Measurements from ENCODE around the gene PRKAR1B.

The PRKAR1B gene

DNA sequence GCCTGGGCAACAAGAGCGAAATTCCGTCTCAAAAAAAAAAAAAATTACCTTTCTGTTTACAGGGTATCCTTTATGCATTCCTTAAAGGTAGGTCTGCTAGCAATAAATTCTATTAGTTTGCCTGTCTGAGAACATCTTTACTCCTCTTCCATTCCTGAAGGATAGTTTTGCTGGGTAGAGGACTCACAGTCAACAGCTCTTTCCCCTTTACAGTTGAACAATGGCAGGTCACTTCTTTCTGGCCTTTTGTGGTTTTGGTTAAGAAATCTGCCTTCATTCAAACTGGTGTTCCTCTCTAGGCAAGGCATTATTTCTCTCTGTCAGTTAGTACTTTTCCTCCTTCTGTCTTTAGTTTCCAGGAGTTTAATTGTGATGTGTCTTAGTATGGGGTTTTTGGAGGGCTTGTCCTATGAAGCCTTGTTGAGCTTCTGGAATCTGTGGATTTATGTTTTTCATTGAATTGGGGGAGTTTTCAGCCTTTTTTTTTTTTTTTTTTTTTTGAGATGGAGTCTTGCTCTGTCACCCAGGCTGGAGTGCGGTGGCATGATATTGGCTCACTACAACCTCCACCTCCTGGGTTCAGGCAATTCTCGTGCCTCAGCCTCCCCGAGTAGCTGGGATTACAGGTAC is 5.3 kb downstream of the PRKAR1B start:
- DNase-seq (ENCODE audit: low spot score) = no peak

DNA sequence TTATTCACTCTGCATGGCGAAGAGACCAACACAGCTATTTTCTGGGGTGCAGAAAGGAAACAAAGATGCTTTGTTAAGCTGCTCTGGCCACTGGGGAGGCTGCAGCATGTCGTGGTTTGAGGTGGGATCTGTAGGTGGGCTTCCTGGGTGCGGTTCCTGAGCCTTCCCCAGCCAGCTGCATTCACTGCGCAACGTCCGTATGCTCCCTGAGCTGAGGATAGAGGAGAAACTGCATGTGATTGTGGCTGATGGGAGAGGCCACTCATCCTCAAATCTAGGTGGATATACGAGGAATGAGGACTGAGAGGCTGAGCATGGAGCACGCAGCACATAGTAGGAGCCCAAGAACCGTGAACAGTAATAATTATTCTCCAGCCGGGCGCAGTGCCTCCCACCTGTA is 10.4 kb downstream of the PRKAR1B start:
- no peak for DNase-seq (ENCODE audit: low spot score)

DNA sequence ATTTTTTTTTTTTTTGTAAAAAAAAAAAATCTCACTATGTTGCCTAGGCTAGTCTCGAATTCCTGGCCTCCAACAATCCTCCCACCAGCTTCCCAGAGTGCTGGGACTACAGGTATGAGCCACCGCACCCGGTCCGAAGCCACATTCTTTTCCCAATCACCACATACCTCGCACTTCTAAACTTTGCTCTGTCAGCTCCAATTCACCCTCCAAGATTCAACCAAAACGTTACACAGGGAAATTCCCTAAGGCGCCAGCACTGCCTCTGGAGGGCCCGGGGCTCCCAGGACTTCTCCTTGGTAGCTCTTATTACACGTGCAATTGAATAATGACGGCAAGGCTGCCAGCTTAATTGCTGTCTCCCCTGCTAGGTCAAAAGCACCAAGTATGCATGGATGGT is 10.9 kb downstream of the PRKAR1B start:
- DNase-seq (ENCODE audit: low spot score) = no peak

DNA sequence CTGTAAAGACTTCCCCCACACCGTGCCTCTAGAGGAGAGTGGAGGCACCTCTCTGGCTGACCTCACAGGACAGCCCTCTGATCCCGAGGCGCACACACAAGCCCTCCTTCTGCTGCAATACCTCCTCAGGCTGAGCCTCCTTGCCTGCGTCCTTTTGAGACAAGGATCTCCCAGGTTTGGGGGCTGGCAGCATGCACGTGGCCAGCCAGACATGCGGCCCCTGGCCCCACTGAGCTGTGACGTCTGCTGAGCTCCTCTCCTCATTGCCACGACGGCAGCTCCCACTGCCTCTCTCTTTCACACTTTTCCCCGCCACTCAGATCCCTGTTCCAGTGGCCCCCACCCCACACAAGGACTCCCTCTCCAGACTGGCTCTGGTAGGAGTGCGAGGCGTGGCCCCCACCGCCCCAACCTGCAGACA is 12.8 kb downstream of the PRKAR1B start:
- no peak for DNase-seq (ENCODE audit: low spot score)

DNA sequence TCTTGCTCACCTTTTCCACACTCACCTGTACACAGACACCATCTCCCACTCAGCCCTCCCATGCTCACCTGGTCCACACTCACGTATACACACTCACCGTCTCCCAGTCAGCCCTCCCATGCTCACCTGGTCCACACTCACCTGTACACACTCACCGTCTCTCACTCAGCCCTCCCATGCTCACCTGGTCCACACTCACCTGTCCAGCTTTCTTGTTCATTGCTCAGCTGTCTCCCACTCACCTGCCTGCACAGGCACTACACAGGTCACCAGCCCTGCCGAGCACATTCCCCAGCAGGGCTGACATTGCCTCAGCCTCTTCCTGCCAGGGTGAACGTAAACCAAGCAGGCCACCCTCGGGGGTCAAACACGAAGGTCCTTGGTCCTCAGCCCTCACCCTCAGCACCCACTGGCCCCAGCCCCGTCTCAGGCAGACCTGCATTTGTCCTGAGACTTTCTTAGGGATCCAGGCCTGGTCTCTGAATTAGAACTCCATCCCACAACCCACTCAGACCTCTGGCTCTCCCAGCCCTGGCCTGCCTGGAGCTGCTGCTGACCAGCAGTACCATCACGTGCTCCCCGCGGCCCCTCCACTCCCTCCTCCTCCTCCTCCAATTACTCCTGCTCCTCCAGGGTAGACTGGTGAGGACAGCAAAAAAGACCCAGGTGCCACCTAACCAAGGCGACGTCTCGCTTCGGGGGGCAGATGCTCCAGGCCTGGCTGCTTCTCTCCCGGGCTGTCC is 13.4 kb downstream of the PRKAR1B start:
- no peak for DNase-seq (ENCODE audit: low spot score)

DNA sequence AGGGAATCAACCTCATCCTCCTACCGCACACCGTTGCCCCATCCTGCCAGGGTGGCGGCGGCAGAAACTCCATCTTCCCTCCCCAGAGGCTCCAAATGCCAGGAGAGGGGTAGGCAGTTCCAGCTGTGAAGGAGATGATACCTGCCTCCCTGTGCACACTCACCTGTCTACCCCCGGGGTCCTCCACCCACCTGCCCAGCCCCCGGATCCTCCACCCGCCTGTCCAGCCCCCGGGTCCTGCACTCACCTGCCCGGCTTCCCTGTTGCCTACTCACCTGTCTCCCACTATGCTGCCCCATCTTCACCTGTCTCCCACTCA is 14.0 kb downstream of the PRKAR1B start:
- no peak for DNase-seq (ENCODE audit: low spot score)

DNA sequence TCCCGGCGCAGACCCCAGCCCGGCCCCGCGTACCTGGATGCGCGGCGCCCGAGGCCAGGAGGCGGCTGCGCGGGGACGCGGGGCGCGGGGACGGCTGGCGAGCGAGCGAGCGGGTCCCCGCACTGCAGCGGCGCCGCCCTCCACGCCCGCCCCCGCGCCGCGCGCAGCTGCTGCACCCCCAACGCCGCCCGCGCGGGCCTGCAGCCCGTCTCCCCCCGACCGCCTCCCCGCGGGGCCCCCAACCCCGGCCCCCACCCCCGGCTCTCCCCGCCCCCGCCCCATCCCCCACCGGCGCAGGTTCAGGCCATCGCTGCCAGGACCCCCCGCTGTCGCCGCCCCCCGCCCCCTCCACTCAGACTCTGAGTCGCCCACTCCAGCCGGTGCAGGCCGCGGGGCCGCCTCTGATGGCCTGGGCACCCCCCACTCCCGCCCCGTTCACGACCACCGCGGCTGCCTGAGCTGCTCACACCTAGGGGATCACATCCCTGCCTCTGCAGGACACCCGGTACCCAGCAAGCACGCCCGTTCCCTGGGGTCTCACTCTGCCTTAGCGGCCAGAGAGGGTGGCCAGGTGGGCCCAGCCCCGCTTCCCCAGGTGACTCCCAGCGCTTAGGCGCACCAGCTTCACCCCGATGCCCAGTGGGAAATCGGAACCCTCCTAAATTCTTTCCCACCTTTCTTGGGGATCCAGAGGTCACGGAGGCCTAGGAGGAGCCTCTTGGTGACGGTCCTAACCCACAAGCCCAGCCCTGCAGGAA is 14.5 kb downstream of the PRKAR1B start:
- DNase-seq (ENCODE audit: low spot score) = no peak

DNA sequence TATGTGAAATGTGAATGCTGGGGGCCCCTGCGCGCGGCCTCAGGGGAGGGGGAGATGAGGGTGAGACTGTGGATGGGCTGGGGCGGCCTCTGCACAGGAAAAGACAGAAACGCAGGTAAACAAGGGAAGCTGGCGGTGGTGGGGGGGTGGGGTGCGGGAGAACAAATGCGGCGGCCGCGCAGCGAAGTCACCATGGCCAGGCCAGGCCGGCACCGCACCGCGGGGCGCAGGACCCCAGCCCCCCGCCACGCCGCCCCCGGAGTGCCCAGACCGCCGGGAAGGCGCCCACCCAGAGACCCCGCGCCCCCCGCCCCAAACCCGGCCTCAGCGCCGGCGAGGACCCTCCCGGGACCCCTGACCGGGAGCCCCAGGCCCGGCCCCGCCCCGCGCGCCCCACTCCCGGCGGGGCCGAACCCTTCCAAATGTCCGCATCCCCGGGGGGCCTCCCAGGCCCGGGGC is 15.1 kb downstream of the PRKAR1B start:
- no peak for DNase-seq (ENCODE audit: low spot score)

DNA sequence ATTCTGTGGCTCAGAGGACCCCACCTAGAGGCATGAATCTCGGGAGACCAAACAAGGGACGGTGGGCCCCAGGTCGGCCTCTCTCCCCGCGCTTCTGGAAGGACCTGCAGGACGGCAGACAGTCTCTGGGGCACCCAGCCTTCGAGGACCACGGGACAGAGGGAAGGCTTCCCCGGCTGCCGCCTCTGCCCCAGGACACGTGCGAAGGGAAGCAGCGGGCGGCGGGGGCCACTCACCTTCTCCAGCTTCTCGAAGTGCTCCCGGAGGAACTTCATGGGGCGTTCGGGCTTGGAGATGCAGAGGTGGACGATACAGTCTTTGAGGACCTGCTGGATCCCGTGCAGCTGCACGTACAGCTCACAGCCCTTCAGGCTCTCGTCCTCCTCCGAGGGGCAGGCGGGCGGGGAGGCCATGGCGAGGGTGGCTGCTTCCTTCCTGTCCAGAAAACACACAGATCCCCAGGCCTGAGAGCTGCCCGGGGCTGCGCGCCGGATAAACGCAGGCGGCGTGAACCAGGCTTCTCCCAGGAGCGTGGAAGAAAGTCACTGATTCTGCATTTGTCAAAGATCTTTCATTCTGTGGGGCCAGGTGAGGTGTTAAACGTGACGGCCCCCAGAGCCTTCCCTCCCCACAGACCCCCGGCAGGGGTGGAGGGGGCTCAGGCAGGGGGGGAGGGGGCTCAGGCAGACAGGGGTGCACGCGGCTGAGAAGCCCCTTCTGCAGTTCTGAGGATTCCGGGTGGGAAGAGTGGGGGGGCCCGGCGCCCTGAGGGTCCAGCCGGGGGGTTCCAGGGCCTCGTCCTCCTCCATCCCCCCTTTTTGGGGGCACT is 15.8 kb downstream of the PRKAR1B start:
- DNase-seq (ENCODE audit: low spot score) = no peak

DNA sequence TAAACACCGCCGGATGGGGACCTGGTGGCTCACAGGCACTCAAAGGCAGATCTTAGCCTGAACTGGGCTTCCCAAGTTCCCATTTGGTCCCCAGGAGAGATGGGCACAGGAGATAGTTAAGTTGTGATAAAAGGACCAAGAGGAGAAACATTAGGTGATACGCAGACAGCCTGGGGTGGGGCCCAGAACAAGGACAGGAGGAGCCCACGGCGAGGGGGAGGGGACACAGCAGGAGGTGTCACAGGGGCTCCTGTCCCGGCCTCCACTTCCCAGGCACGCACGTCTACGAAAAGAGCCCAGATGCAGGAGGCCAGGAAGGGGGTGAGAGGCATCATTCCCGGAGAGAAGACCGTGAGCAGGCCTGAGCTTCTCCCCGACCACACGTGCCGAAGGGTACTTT is 16.9 kb downstream of the PRKAR1B start:
- no peak for DNase-seq (ENCODE audit: low spot score)

DNA sequence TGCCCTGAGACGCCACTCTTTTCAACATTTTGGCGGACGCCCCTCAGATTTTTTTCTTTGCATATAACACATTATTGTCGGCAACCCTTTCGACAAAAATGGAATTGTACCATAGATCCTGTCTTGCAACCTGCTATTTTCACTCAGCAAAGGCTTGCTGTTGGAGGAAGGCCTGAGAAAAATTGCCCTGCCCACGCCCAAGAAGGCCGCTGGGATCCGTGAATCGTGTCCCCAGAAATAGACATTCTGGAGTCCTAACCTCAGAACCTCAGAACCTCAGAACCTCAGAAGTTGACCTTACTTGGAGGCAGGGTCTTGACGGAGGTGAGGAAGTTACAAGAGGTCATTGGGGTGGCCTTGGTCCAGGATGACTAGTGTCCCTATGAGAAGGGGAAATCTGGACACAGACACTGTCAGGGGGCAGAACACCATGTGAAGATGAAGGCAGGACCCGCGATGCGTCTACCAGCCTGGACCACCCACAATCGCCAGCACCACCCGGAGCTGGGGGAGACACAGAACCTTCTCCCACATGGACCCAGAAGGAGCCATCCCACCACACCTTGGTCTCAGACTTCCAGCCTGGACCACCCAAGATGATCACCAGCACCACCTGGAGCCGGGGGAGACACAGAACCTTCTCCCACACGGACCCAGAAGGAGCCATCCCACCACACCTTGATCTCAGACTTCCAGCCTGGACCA is 19.6 kb downstream of the PRKAR1B start:
- no peak for DNase-seq (ENCODE audit: low spot score)

DNA sequence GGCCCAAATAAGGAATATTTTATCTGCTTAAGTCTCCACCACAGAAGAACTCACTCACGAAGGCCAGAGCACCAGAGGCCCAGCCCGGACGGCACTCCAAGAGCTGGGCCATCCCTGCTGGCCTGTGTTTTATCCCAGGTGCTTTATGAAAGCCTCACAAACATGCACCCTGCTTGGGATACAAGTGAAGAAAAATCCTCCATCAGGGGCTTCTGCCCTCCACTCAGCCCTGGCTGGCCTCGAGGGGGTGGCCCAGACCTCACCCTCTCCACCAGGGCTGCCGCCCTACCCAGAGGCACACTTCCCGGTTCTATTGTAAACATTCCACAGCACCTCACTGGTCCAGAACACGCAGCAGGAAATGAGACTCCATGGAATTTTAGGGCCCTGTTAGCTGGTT is 20.4 kb downstream of the PRKAR1B start:
- no peak for DNase-seq (ENCODE audit: low spot score)

DNA sequence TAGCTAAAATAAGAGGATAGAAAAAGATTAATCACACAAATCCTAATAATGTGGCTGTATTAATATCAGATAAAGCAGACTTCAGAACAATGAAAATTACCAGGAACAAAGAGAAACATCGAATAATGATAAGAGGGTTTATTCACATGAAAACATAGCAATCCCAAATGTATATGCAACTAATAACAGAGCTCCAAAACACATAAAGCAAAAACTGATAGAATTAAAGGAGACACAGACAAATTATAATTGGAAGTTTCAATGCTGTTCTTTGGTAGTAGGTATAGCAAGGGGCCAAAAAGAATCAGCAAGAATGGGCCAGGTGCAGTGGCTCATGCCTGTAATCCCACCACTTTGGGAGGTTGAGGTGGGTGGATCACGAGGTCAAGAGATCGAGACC is 24.0 kb downstream of the PRKAR1B start:
- DNase-seq (ENCODE audit: low spot score) = no peak

DNA sequence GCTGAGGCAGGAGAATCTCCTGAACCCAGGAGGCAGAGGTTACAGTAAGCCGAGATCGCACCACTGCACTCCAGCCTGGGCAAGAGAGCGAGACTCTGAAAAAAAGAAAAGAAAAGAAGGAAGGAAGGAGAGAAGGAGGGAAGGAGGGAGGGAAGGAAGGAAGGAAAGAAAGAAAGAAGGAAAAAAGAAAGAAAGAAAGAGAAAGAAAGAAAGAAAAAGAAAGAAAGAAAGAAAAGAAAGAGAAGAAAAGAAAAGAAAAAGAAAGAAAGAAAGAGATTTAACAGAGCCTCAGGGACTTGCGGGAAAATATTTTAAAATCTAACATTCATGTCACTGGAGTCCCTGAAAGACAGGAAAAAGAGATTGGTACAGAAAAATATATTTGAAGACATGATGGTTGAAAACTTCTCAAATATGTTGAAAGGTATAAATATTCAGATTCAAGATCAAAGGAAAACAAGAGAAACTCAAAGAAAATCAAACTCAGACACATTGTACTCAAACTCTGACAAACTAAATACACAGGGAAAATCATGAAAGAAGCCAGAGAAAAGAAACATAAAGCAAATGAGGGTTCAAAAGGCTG is 25.9 kb downstream of the PRKAR1B start:
- no peak for DNase-seq (ENCODE audit: low spot score)

DNA sequence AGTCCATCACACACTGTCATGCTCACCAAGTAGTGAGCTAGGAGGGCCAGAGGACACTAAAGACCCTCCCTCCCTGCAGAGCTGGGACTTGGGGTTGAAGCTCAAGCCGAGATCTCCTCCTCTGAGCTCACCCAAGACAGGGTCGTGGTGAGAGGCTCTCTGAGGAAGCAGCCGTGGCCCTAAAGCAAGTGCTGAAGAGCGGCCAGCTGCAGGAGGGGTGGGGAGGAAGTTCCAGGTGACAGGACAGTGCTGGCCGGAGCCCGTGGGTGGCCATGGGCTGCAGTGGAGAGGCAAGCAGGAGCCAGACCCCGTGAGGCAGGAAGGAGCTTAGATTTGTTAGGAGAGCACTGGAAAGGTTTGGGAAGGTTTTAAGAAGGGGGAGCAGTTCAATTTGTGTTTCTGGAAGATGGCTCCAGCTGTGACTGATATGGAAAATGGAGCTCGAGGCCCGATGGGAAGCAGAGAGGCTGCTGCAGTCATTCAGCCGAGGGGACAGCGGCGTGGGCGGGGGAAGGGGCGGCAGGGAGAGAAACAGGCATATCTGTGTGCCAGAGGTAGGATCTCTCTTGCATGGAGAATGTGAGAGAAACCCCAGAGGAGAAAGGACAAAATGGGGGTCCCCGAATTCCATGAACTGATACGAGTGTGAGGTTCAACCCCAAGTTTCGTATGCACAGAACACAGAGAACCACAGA is 27.5 kb downstream of the PRKAR1B start:
- DNase-seq (ENCODE audit: low spot score) = no peak

DNA sequence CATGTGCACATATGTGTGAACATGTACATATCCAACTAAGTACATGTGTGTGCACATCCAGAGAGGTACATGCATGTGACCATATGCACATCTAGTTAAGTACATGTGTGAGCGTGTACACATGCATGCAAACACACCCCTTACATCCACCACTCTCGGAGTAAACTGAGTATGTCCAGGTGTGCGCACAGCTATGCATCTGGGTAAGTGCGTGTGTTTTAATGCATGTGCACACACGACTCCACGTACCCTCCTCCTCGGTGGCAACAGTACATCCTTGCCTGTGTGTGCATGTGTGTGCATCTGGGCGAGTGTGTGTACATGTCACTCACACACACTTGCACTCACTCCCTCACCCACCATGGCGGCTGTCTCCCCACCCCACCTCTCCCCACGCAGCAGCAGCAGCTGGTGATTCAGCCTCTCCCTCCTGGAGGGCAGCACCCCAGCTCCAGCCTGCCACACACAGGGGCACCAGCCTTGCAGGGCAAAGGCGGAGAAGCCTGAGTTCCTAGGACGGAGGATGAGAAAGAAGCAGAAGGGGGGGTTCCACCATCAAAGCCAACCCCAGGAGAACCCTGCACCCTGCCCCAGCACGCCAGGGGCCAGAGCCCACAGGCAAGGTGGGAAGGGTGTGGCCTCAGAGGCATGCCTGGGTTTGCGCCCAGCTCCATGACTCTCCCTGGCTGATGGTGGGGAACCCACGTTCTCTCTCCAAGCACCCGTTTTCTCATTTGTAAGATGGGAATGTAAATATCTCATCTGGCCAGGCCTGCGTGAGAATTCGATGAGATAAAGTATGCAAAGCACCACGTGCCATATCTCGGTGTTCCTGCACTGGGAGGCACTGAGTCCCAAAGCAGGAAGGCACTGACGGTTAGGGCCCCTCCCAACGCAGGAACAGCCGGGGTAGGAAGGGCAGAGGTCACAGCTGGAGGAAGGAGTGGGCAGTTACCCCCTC is 28.3 kb downstream of the PRKAR1B start:
- DNase-seq (ENCODE audit: low spot score) = no peak

DNA sequence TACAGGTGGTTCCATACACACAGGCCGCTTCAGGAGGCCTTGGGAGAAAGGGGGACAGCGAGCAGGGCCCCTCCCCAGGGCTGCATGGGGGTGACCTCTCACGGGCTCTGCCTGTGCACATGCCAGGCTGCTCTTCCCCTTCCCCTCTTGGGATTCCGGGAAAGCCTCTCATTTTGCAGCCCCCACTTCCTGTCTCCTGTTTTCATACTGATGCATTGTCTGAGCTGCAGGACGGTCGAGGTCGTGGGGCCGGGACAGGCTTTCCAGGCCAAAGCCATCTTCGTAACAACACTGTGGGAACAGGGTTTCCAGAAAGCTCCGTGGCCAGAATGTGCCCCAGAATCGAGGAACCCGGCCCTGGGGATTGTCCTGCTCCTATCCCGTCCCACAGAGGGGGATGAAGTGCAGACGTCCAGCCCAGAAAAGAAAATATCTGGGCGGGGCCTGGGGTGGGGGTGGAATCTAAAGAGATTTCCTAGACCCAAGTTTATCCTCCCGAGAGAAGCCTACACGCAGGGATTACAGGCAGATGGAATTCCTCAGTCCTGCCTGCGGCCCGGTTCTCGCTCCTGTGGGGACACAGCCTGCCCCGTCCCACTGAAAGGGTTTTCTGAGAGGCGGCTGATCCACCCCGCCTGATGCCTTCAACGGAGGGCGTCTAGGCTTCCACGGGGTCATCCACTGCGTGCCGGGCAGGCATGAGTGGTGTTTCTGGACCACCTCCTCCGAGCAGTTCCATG is 30.1 kb downstream of the PRKAR1B start:
- DNase-seq (ENCODE audit: low spot score) = no peak

DNA sequence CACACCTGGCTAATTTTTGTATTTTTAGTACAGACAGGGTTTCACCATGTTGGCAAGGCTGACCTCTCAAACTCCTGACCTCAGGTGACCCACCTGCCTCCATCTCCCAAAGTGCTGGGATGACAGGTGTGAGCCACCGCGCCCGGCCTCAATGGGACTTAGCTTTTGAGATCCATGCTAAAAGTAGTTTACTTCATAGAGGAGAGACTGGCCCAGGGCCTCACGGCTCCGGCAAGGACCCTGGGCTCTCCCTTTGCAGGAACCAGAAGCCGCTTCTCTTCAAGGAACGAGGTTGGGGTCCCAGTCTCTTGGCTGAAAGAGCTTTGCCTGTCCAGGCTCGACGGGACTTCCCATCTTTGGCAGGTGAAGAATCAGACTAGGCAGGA is 30.7 kb downstream of the PRKAR1B start:
- no peak for DNase-seq (ENCODE audit: low spot score)

DNA sequence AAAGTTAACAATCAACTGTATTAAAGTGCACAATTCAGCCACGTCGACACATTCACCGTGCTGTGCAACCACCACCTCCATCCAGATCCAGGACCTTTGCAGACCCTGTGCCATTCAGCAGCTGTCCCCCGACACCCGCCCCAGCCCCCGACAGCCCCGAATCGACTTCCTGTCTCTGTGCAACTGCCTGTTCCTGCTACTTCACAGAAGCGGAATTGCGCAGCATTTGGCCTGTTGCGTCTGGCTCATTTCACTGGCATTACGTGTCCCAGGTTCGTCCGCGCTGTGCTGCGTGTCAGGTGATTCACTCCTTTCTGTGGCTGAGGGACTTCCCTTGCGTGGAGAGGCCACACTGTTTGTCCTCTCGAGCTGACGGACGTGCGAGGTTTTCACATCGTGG is 33.8 kb downstream of the PRKAR1B start:
- no peak for DNase-seq (ENCODE audit: low spot score)

Data from globus pallidus (tissue), 1 donor.